HG03378 (cell line): Measurements from ENCODE around the gene PRKCE.

Experiments
- ATAC-seq: cut with Tn5 transposase; IDR thresholded peaks from one replicate; pipeline ENCODE4 v1.9.1; 2021; ENCODE audit warnings: mild to moderate bottlenecking, moderate library complexity; ENCODE audit not compliant: unreplicated experiment

The PRKCE gene

GRCh38 chr2:45631319-45631718, 20.2 kb upstream of the PRKCE start:
- no peak for ATAC-seq

GRCh38 chr2:45631955-45632354, 19.5 kb upstream of the PRKCE start:
- ATAC-seq, result no peak

- no peak for ATAC-seq
Observed at GRCh38 chr2:45634223-45634622, 17.3 kb upstream of the PRKCE start.

GRCh38 chr2:45636008-45636407, 15.5 kb upstream of the PRKCE start:
- no peak for ATAC-seq

GRCh38 chr2:45637440-45637839, 14.0 kb upstream of the PRKCE start:
- peak; percentile 79 for ATAC-seq

- ATAC-seq, result no peak
Observed at GRCh38 chr2:45640576-45640975, 10.9 kb upstream of the PRKCE start.

- ATAC-seq, result no peak
Observed at GRCh38 chr2:45643095-45643494, 8.4 kb upstream of the PRKCE start.

- no peak for ATAC-seq
Observed at GRCh38 chr2:45643543-45644542, 7.6 kb upstream of the PRKCE start.

GRCh38 chr2:45646289-45646688, 5.2 kb upstream of the PRKCE start:
- ATAC-seq, result no peak

GRCh38 chr2:45647356-45647755, 4.1 kb upstream of the PRKCE start:
- no peak for ATAC-seq

GRCh38 chr2:45647986-45648520, 3.4 kb upstream of the PRKCE start:
- ATAC-seq, result no peak

GRCh38 chr2:45648636-45649035, 2.8 kb upstream of the PRKCE start:
- no peak for ATAC-seq

- ATAC-seq, result no peak
Observed at GRCh38 chr2:45649462-45649857, 2.0 kb upstream of the PRKCE start.

- peak; percentile 19 for ATAC-seq
Observed at GRCh38 chr2:45649858-45650811, 1.3 kb upstream of the PRKCE start.

GRCh38 chr2:45650851-45651414, 542 bp upstream of the PRKCE start:
- peak; percentile 41 for ATAC-seq

GRCh38 chr2:45652090-45653031, 886 bp downstream of the PRKCE start:
- no peak for ATAC-seq

- ATAC-seq, result no peak
Observed at GRCh38 chr2:45653122-45653913, 1.8 kb downstream of the PRKCE start.

- no peak for ATAC-seq
Observed at GRCh38 chr2:45654250-45654649, 2.8 kb downstream of the PRKCE start.

GRCh38 chr2:45661828-45662227, 10.4 kb downstream of the PRKCE start:
- no peak for ATAC-seq
